T-helper 1 cell (primary cell): Measurements from ENCODE around the gene PDZD7.
A peak's percentile ranks its signal among the peaks of the same experiment; 100 is the strongest.

Experiments
- DNase-seq, 5 donors: peaks; one replicate each; pipeline ENCODE4 v3.0.0-alpha.2; 2012 to 2020
- total RNA-seq, 4 donors: gene quantifications; one replicate each; lab custom pipeline; 2026; lab: John Stamatoyannopoulos, UW

PDZD7 gene
- 1.9 to 2.9 (median 2.2) reads per million in 4 donors for total RNA-seq

DNA sequence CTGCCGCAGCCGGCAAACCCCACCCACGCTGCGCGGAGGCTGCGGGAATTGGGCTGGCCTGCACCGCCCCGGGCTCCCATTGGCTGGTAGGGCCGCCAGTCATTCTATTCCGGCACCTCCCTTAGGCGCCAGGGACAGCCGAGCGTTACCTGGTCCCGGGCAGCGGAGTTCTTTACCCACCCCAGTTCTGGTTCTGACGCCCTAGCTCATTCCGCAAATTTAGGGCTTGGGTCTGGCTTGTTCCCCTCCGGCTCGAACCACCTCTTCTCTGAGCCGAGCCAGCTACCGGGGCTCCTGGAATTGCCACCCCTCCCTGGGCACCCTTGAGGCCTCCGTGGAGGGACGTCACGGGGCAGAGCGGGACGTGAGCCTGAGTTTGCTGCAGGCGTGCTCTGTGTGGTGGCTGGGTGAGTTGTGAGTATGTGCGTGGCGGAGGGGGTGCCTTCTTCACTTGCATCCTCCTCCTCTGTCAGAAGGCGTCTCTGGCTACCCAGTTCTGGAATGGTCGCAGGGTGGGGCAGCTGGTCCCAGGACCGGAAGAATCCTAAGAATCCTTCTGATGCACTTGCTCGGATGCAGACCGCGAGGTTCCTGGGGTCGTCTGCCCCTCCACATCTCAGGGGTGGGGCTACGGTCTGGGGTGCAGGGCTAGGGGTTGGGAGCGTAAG is at the start of gene PDZD7, which contains the start of gene SFXN3:
TSS of gene PDZD7 (minus strand) at position 2 of the 668 bp plus-strand sequence. CDS start 910 bp downstream, outside the sequence.
TSS of gene SFXN3 (plus strand) at position 107 of the 668 bp plus-strand sequence. CDS start 3,461 bp downstream, outside the sequence.
- DNase-seq = peak; percentile 91 to 95 (median 94)

DNA sequence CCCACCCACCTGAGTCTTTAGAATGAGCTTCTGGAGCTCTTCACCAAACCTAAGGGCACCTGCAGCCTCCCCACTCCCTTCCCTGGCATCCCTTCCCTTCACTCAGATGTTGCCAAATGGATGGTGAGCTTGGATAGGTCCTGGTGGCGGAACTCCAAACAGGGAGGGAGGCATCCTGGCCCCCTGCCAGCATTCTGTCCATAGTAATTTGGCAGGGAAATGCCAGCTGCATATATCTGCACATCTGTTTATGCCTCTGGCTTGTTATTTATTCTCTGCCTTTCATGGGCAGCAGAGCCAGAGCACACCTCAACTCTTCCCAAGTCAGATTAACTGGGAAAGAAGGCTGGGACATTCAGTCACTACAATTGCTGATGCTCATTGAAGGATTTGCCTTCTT is 48.9 kb upstream of the PDZD7 start:
- no peak for DNase-seq

DNA sequence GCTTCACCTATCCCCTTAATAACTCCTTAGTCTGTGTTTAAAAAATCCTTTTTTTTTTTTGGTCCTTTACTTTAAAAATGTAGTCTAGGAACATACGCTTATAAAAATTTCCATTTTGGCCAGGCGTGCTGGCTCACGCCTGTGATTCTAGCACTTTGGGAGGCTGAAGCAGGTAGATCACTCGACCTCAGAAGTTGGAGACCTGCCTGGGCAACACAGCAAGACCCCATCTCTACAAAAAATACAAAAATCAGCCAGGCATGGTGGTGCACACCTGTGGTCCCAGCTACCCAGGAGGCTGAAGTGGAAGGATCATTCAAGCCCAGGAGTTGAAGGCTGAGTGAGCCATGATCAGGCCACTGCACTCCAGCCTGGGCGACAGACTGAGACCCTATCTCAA is 45.7 kb upstream of the PDZD7 start:
- DNase-seq = no peak

DNA sequence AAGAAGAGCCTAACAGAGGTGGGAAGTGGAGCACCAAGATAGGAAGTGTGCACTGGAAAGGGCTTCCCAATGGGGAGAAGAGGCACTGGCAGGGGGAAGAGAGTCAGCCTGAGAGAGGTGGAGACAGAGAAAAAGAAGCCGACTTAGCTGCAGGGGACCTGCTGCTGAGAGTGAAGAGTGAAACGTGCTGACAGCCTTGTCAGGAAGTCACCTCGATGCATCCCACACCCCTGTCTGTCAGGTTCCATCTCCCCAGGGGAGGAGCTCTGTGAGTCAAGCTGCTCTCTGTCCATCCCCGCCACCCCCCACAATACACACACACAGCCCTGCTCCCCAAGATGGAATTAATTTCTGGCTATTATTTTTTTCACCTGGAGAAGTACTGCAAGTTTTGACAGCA is 44.8 kb upstream of the PDZD7 start:
- DNase-seq = no peak

DNA sequence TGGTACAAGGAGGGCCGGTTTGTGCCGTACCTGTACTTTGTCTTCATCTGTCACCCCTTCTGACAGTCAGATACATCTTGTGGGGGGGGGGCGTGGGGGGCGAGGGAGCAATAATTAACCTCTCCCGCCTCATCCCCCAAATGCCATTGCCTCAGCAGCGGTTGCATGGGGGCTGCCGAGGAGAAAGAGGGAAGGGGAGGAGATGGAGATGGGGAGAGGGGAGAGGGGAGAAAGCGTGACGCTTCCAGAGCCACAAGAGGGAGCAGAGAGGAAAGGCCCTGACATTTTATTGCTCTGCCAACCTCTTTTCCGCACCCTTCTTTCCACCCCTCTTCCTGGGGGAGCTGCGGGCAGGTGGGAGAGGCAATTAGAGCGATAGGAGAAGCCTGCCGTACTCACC is 42.7 kb upstream of the PDZD7 start:
- no peak for DNase-seq

DNA sequence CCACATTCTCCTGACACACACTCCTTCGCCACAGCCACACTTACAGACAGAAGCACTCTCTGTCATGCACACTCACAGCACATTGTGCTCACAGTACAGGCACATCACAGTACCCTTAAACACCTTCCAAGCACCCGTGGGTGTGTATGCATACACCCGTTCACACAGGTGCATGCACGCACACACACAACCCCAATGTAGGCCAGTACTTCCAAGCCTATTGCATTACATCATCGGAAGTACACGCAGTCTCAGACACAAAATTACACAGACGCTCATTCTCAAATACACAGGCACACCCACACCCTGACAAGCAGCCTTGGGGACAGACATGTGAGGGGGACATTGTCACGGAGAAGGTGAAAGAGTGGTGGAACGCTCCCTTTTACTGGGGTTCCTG is 42.0 kb upstream of the PDZD7 start:
- no peak for DNase-seq

DNA sequence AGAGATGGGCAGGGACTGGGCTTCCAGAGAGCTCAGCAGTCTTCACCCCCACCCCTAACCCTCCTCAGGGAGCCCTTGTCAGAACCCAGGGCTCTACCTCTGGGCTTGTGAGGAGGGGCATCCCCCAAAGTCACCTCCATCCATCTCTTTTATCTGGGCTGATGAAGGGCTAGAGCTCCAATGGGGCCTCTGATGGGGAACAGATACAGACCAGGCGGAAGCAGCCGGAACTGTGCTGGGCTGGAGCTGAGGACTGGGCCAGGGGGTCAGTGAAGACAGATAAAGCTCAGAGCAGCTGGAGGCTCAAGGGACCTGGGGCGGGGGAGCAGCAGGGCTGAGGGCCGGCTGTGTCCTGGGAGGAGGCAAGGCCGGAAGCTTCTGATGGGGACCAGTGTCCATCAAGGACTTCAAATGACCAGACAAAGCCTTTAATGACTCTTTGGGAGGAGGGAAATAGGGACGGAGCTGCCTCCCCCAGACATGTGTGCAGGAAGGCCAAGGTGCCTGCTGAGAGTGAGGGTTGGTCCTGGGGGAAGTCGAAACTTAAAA is 41.0 kb upstream of the PDZD7 start:
- no peak for DNase-seq

DNA sequence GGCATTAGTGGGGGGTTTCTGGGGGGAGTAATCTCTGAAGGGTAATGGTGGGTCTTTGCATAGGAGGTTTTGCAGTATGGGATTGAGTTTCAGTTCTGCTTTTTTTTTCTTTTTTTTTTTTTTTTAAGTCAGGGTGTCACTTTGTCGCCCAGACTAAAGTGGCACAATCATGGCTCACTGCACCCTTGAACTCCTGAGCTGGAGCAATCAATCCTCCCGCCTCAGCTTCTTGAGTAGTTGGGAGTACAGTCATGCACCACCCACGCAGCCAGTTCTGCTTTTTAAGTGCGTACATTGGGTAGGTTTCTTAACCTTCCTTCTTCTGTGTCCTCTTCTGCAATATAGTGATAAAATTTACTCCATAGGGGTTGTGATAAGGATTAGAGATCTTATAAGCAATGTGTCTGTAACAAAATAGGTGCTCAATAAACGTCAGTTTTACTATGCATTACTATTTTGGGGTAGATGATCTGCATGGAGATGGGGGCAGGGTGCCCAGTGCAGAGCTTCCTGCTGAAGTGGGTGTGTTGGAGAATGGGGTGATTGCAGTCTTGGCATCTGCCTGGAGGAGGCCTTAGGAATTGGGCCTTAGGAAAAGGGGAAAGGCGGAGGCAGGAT is 40.4 kb upstream of the PDZD7 start:
- no peak for DNase-seq

DNA sequence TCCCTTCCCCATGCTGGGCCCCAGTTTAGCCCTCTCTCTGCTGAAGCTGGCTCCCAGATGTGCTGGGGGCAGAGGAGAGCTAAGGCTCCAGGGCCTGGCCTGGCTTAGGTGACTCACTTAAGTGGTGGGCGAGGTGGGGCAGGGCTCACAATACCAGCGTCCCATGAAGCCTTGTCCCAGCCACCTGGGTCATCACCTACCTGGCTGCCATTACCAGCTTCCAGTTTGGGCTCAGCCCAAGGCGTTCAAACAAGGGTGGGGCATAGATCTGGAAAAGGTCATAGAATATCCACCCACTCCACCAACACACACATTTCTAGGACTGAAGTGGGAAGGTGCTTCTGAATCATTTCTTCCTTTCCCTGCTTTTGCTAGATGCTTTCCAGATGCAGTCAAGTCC is 39.2 kb upstream of the PDZD7 start:
- DNase-seq = no peak

DNA sequence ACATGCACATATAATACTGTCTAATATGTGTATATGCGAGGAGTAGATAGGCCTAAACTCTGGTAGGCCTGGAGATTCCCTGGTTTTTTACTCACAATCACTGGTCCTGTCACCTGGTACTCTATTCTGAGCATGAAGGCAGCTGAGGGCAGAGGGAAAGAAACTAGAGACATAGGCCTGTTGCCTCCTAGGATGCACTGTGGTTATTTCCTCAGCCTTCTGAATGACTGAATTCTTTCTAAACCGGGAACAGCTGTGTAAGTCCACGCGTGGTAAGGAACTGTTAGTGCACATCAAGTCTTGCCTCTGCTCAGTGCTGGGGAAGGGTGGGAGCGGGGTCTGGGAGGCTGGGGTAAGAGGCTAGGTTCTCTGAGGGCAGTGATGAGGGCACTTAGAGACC is 38.5 kb upstream of the PDZD7 start:
- DNase-seq = no peak

DNA sequence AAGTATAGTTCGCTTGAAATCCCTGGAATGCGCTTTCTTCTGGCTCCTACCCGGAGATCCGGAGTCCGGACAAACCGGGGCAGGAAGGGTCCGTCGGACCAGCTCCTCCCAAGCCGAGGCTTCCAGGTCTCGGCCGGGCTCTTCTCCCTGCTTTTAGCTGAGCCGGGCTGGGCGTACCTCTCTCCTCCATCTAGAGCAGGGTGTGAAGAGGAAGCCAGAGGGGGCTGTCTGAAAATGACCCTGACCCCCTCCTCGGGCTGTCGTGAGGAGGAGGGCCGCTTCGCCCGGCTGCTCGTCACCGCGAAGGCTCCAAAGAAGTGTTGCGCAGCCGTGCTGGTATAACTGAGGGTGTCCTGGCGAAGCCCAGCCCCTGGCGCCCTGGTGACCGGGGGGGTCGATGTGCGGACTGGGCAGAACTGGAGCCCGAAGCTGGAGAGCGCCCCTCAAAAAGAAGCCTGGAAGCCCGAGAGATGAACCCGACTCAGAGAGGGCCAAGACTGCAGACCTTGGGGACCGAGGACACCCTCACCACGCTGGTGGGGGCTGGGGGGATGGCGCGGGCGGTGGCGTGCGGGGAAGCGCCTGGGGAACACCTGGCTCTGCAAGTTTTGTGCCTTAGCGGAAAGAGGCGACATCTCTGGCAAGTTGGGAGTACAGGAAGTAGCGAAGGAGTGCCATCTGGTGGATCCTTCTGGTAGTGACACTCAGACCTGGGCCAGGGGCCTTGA is 36.6 kb upstream of the PDZD7 start:
- DNase-seq = peak; percentile 48 to 79 (median 61)

DNA sequence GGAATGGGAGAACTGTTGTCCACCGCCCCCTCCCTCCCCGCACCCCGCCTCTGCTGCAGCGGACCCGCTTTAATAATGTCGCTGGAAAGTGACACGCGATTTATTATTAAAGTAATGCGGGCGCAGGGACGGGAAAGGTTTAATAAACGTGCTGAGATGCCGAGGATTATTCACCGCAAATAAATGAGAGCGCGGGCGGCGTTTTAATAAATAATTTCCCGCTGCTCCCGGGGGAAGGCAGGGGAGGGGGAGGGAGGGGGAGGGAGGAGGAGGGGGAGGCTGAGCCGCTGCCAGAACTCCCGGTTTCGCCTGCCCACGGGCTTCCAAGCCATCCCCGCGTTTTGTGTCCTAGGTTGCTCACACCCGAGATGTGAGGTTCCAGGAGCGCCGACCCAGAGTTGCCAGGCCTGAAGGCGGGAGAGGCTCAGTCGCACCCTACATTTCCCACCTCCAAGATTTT is 36.0 kb upstream of the PDZD7 start:
- no peak for DNase-seq

DNA sequence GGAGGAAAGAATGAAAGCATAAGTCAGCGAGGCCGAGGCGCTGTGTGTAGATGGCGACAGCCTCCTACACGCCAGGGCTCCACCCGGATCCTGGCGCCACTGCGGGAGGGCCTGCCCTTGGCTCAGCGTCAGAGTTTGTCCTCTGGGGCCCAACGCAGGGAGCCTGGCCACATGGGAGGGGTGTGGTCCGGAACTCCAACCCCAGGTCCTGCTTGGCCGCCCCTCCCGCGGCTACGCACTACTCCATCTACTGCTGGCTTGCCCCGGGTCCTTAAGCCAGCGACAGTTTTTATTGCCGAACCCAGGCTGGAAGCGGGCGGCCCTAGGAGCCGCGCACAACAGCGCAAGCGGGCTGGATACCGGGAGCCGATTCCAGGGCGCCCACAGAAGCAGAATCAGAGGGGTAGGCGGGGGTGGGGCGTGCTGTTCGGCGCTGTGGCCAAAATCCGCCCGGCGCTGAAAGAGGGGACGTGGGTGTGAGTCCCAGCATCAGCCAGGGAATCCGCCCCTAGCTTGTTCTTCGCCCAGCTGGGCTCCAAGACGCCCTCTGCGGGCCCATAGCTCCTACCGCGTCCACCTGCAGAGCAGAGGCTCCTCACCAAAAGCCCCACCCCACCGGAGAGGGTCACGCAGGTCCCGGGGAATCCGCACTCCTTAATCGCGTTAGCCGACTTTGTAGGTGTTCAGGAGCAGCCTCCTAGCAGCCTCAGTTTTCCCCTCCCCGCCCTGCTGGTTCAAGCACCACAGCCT is 35.4 kb upstream of the PDZD7 start:
- DNase-seq = peak in 4 of 5 donors; percentile 35 to 59 (median 41)

DNA sequence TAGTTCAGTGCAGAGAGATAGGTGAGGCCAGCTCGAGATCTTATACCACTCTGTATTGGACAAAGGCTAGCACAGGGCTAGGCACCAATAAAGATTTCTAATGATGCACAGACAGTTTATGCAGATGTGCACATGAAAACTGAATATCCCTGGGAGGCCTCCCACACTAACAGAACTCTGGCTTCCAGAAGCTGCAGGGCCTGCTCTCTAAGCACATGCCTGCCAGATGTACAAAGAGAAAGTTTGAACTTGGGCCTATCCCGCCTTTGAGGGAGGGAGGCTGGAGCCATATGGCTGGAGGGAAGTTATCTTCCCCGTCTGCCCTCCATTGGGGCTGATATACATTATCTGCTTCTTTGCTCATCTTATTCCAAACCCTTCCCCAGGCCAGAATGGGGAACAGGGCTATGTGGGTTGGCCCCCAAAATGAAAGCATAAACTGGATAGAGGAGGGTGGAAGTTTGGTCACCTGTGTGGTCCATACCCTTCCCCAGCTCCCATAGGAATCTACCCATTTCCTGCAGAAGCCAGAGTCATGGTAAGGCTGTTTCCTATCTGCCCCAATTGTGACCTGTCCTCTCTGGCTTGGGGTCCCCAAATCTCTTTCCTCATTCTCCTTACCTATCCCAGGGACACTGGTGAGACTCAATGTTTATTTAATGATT is 34.7 kb upstream of the PDZD7 start:
- no peak for DNase-seq

DNA sequence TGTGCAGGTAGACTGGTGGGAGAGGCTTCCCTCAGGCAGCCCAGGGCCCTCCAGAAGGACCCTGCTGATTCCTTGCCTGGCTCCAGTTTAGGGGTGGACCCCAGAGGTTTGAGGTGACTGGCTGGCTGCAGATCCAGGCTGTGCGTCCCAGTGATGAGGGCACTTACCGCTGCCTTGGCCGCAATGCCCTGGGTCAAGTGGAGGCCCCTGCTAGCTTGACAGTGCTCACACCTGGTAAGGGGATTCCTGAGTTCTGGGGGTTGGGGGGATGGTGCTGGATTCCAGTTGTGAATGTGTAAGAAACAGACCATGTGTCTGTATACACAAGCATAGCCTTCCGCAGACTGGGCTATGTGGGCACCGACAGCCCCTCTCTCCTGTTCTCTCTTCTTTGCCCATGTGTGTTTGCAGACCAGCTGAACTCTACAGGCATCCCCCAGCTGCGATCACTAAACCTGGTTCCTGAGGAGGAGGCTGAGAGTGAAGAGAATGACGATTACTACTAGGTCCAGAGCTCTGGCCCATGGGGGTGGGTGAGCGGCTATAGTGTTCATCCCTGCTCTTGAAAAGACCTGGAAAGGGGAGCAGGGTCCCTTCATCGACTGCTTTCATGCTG is 33.6 kb upstream of the PDZD7 start:
- DNase-seq = no peak

DNA sequence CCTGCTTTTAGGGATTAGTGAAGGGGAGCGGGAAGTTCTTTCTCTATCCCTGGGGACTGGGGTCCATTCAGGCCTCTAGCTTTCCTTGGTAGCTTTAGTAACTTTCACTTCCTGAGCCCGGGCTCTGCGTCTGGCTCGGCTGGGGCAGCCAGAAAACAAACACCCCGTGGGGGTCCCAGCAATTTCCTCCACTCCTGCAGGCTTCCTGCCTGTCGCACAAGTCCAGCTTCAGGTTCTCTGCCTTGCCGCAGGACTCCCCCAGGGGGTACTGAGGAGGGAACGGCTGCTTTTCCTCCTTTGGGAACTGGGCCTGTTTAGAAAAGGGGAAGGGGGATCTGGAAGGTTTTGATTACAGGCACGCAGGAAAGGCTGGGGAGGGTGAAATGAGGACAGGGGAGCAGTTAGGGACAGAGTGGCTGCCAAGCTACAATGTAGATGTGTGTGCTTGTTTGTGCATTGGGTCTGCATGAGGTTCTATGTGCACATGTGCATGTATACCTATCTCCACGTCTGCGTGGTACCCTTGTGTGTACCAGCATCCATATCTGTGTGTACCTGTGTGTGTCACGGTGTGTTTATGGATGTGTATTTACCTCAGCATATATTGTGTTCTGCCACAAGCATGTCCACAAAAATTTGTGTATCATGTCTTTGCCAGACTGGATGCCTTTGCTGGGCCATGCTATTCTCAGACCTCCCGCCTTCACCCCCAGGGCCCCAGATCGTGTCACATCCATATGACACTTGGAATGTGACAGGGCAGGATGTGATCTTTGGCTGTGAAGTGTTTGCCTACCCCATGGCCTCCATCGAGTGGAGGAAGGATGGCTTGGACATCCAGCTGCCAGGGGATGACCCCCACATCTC is 32.9 kb upstream of the PDZD7 start:
- DNase-seq = no peak

DNA sequence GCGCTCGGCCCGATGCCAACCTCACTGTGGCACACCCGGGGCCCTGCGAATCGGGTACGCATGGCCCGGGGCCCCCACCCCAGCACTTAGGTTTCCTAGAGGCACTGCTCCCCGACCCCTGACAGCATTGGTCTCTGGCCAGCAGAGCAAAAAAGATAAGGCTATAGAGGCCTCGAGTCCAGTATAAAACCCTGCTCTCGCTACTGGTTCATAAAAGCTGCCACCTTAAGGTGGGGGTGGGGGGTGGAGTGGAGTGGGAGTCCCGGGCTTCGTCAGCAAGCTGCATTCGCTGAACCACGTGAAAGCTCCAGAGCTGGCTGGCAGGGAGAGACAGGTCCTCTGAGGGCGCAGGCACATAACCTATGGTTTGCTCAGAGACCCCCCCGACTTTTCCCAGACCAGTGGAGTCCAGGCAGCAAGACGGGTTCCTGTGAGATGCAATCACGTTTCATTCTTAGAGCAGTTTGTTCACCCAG is 32.2 kb upstream of the PDZD7 start:
- no peak for DNase-seq

DNA sequence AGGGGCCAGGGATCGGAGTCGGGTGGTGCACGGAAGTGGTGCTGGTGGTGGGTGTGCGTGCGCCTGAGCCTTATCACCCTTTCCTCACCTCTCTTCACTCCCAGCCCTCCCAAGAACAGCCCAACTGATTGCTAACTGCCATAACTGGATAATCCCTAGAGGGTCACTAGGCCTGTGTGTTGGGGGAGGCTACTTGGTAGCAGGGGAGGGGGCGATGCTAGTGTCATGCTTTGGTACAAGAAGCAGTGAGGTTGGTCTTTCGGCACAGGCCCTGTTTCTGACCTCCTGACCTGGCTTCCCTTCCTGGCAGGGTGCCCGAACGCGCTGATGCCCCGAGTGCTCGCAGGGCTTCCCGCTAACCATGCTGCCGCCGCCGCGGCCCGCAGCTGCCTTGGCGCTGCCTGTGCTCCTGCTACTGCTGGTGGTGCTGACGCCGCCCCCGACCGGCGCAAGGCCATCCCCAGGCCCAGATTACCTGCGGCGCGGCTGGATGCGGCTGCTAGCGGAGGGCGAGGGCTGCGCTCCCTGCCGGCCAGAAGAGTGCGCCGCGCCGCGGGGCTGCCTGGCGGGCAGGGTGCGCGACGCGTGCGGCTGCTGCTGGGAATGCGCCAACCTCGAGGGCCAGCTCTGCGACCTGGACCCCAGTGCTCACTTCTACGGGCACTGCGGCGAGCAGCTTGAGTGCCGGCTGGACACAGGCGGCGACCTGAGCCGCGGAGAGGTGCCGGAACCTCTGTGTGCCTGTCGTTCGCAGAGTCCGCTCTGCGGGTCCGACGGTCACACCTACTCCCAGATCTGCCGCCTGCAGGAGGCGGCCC is 31.5 kb upstream of the PDZD7 start:
- peak in 4 of 5 donors; percentile 32 to 72 (median 48) for DNase-seq

DNA sequence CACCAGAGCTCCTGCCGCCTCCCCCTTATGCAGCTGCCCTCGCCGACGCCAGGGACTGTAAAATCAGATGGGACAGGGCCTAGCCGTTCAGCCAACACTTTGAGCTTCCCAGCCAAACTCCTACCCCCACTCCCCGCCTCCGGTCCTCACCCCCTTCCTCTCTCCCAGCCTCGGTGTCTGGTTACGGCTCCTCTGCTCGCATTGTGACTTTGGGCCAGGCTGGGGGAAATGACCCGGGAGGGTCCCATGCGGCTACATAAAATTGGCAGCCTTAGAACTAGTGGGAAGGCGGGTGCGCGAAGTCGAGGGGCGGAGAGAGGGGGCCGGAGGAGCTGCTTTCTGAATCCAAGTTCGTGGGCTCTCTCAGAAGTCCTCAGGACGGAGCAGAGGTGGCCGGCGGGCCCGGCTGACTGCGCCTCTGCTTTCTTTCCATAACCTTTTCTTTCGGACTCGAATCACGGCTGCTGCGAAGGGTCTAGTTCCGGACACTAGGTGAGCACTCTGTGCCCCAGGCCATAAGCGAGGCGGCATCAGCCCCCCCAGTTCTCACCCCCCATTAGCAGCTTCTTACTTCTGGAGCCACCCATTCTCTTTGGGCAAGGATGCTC is 30.8 kb upstream of the PDZD7 start, which contains the start of gene KAZALD1:
TSS of gene KAZALD1 (plus strand) at position 366 of the 608 bp plus-strand sequence. CDS start 604 bp downstream, outside the sequence.
- no peak for DNase-seq
